OCI-LY3 (cell line): ENCODE measurements around the gene EXOC4.

ENCODE experiments used
- EZH2phosphoT487 ChIP-seq: fragments of 200-600 bp; shearing (Covaris generic); IDR thresholded peaks from 2 replicates; pipeline ENCODE4 v1.6.1; 2018; ENCODE audit warnings: antibody characterized with exemption, mixed run types, low read depth
- TF ChIP-seq, protein P1 (sequence below): fragments of 200-600, 300-600 bp; sonication (generic); IDR thresholded peaks from 2 replicates; pipeline ENCODE4 v1.5.1; 2014; ENCODE audit warnings: antibody characterized with exemption, low read length, low read depth

DNA sequence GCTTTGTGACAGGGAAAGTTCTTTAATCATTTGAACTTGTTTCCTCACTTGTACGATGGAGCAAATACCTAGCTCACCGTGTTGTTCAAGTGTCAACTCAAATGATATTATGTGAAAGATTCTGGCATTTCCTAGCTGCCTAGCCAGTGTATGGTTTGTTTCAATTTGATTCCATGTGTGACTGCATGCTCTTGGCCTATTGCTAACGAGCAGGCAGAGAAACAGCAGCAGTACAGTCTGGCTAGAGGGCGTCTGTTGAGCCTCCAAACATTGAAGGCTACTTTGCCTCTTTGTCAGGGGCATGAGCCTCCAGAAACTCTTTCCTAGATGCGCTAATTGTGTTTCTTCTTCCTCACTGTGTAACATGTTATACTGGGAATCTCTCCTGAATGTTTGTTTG, 417.4 kb downstream of the EXOC4 start:
- TF ChIP-seq, protein P1, sequence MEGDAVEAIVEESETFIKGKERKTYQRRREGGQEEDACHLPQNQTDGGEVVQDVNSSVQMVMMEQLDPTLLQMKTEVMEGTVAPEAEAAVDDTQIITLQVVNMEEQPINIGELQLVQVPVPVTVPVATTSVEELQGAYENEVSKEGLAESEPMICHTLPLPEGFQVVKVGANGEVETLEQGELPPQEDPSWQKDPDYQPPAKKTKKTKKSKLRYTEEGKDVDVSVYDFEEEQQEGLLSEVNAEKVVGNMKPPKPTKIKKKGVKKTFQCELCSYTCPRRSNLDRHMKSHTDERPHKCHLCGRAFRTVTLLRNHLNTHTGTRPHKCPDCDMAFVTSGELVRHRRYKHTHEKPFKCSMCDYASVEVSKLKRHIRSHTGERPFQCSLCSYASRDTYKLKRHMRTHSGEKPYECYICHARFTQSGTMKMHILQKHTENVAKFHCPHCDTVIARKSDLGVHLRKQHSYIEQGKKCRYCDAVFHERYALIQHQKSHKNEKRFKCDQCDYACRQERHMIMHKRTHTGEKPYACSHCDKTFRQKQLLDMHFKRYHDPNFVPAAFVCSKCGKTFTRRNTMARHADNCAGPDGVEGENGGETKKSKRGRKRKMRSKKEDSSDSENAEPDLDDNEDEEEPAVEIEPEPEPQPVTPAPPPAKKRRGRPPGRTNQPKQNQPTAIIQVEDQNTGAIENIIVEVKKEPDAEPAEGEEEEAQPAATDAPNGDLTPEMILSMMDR = no peak
- no peak for TF ChIP-seq EZH2phosphoT487
